Hypothalamus (tissue), 51 donors: ENCODE results near the gene CAMSAP2.
"Not testable (repeated sequence)": the region's sequence is repeated elsewhere in the genome, so short reads cannot be mapped to it uniquely, and the experiment has no call there.

ENCODE experiments used
- DNase-seq, 51 donors: peaks; one replicate each; lab custom pipeline; 2025; lab: John Stamatoyannopoulos, UW

Gene CAMSAP2

GRCh38 chr1:200778766-200779165 lies 40.1 kb downstream of the CAMSAP2 start:
- no peak for DNase-seq

DNA sequence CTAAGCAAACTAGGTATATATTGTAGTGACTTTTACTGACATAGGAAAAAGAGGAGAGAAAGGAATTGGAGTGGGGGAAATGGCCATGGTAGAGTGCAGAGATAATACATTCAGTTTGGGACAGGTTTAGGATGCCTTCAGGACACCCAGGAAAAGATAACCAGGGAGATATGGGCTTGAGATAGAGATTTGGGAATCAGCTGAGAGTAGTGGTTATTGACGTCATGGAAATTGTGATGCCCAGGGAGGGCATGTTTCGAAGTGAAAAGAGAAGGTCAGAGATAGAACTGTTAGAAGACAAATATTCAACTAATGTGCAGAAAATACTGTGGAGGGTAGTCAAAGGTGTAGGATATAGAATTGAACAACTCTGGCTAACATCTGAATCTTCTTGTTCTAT lies 40.6 kb downstream of the CAMSAP2 start:
- DNase-seq: no peak

DNA sequence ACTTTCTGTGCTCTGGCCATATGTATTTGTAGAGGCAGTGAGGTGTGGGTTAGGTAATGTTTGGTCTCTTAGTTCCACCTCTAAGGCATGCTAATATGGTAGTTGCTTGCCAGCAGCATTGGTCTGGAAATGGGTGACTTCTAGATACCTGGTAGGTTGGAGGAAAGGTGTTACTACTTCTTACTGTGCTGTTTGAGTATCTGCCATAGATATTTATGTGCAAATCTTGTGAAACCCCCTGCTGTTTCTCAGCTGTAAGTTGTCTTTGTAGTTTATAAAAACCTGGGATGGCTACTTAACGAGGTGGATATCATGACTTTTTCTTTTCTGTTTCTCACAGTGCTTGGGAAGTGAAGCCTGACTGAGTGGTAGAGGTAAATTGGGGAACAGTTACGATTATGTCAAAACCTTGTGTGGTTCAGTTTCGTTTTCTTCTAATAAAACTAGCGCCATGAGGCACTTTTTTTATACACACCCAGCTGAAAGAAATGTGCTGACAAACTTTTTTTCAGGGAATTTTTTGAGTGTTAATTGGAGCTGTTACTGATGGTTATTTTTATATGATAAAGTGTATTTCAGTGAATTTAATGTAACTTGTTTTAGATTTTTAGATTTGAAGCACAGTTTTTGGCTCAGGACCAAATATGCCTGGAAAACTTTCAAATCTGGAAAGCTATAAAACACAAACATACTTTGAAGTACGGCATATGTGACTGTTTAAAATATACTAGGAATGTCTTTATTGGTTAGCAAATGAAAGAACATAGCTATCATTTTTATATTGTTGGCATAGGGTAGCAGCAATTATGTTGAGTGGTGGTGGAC lies 42.1 kb downstream of the CAMSAP2 start:
- DNase-seq: peak in 1 of 51 donors; percentile 5

DNA sequence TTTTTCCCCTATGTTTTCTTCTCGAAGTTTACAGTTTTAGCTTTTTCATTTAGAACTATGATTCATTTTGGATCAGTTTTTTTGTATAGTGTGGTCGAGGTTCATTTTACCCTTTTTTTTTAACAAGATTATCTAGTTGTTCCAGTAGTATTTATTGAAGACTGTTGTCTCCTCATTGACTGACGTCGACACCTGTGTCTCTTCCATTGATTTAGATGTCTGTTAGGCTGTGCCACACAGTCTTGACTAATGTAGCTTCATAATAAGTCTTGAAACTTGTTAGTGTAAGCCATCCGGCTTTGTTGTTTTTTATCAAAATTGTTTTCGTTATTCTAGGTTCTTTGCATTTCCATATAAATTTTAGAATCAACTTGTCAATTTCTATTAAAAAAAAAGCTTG lies 45.2 kb downstream of the CAMSAP2 start:
- no peak for DNase-seq

- no peak for DNase-seq
These were observed 45.9 kb downstream of the CAMSAP2 start for GRCh38 chr1:200784576-200784975.

DNA sequence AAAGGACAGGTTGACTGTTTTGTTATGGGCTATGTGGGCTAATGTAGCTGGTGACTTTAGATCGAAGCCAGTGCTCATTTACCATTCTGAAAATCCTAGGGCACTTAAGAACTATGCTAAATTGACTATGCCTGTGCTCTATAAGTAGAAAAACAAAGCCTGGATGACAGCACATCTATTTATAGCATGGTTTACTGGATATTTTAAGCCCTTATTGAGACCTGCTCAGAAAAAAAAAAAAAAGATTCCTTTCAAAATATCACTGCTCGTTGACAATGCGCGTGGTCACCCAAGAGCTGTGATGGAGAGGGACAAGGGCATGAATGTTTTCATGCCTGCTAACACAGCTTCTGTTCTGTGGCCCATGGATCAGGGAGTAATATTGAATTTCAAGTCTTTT lies 48.1 kb downstream of the CAMSAP2 start:
- DNase-seq: no peak

DNA sequence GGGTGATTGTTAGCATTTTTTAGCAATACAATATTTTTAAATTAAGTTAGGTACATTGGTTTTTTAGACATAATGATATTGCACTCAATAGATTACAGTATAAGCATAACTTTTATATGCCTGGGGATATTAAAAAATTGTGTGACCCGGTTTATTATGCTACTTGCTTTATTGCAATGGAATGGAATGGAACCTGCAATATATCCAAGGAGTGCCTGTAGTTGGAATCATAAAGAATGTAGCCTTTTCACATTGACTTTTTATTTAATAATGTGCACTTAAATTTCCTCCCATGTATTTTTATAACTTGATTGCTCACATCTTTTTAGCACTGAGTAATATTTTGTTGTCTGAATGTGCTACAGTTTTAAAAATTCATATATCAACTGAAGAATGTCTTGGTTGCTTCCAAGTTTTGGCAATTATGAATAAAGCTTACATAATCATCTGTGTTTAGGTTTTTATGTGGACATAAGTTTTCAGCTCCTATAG lies 49.2 kb downstream of the CAMSAP2 start:
- no peak for DNase-seq

DNA sequence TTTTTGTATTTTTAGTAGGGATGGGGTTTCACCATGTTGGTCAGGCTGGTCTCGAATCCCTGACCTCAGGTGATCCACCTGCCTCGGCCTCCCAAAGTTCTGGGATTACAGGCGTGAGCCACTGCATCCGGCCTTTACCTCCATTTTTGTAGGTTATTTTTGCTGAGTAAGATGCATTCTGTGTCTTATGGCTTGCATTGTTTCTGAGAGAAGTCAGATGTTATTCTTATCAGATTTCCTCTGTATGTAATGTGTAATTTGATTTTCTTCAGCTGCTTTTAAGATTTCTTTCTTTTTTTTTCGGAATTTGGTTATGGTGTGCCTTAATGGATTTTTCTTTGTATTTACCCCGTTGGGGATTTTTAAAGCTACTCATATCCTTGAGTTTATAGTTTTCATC lies 52.3 kb downstream of the CAMSAP2 start:
- DNase-seq: not testable (repeated sequence)

DNA sequence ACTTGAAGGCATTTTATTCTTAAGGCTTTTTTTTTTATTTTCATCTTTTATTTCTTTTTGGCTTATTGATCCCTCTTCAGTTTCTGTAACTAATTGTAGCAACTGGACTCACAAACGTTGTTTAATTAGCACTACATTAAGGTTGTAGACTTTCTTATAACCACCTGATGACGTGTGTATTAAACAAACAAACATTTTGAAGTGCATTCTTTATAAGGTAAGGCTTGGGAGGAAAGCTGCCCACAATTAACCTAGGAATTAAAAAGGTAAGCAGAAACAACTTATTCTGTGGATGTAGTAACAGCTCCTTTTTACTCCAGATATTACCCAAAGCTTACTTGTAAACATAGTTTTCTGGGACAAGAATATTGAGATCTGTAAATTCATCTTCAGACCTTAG lies 55.0 kb downstream of the CAMSAP2 start:
- DNase-seq: no peak

- no peak for DNase-seq
These were observed 55.9 kb downstream of the CAMSAP2 start for GRCh38 chr1:200794506-200795065.

DNA sequence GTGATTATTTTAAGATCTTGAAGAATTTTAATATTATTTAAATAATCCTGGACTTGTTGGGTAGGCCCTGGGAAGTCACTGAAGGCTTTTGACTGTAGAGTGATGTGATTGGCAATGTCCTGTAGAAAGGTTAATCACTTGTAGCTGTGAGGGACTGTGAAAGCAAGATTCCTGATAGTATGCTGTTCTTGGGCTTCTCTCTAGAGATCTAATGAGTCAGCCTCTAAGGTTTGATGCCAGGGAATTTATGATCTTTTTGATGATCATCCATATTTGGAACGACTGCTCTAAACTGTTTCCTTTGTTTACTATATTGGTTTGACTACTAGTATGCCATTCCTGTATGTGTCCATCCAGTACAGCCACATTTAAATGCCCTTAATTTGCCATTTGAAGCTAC lies 56.5 kb downstream of the CAMSAP2 start:
- no peak for DNase-seq

GRCh38 chr1:200802042-200802441 lies 63.3 kb downstream of the CAMSAP2 start:
- DNase-seq: no peak

GRCh38 chr1:200802865-200803512 lies 64.3 kb downstream of the CAMSAP2 start:
- peak in 45 of 51 donors; percentile 1 to 83 (median 49) for DNase-seq

- DNase-seq: no peak
These were observed 67.0 kb downstream of the CAMSAP2 start for GRCh38 chr1:200805719-200806118.

DNA sequence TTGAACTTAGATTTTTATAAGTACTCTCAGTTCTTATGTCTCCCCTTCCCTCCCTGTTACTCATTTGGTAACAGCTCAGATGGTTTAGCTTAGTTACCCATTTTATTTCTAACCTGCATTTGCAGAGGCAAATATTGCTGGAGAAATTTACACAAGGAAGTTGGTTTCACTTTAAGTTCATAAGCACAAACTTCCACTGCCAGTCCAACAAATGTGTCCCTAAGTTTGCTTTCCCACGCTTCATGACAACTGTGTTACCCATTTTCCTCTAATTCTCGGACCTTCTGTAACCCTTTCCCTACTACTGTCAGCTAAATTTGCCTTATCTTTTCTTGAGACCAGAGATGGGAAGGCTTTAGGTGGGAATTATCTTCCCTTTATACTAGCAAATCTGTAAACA lies 70.2 kb downstream of the CAMSAP2 start:
- no peak for DNase-seq

GRCh38 chr1:200811704-200812103 lies 73.0 kb downstream of the CAMSAP2 start:
- DNase-seq: no peak

- not testable (repeated sequence) for DNase-seq
These were observed 78.0 kb downstream of the CAMSAP2 start for GRCh38 chr1:200816624-200817224.

DNA sequence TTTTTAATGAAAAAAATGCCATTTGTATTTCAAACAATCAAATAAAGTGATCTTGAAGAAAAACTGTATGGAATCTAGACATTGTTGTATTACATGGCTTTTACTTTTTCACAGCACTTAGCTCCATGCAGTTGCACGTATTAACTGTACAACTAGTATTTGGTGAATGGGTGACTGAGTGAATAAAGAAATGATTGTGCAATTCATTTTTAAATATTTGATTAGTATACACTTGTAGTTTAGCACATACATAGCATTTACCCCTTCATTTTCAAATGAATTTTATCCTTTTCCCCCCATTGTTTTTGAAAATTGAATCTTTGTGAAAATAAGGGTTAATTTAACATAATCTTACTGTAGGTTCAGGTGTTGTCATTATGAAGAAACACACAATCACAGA lies 79.6 kb downstream of the CAMSAP2 start:
- no peak for DNase-seq

- DNase-seq: no peak
These were observed 81.0 kb downstream of the CAMSAP2 start for GRCh38 chr1:200819726-200820125.

DNA sequence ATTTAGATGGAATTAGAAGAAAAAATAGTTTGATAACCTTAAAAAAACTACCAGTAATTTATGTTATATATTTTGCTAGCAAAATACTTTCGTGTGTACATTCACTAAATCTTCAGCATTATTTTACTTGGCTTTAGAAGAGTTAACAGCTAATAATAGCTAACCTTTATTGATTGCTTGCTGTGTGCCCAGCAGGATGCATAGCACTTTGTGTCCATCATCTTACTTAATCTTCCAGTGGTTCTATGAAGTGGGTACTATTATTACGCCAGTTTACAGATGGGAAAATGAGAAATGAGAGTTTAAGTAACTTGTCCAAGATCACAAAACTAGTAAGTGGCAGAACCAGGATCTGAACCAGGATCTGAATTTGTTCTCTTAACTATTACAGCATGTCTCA lies 92.4 kb downstream of the CAMSAP2 start:
- no peak for DNase-seq

DNA sequence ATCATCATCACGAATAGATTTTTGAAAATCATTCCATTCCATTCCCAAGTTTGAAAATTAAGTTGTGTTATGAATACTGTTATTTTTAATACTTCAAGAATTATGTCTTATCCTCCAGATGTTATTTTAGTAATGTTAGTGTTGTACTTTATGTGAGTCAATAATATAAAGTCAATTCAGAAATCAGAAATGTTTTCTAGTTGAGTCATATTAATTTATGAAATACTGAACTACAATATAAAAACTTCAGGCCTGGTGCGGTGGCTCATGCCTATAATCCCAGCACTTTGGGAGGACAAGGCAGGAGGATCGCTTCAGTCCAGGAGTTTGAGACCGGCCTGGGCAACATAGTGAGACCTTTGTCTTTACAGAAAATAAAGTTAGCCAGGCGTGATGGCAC lies 95.7 kb downstream of the CAMSAP2 start:
- DNase-seq: no peak
